Measurements from ENCODE around the gene BMPR2. TPM values are rescaled to one million over a fixed set of nuclear protein-coding genes. Genes with fewer than 3 reads are reported as not detected.
"Not testable (repeated sequence)": the region's sequence is repeated elsewhere in the genome, so short reads cannot be mapped to it uniquely, and the experiment has no call there.

BMPR2 gene
- total RNA-seq, 1 experiment from 2014 or later, result 8.2 TPM

GRCh38 chr2:202452744-202453143, 76.6 kb downstream of the BMPR2 start:
- no peak for DNase-seq (ENCODE audit: low read depth)

- no peak for DNase-seq (ENCODE audit: low read depth)
Observed at GRCh38 chr2:202454536-202454935, 78.4 kb downstream of the BMPR2 start.

- DNase-seq (ENCODE audit: low read depth), result no peak
Observed at GRCh38 chr2:202455114-202455513, 79.0 kb downstream of the BMPR2 start.

- no peak for DNase-seq (ENCODE audit: low read depth)
Observed at GRCh38 chr2:202460119-202460518, 84.0 kb downstream of the BMPR2 start.

GRCh38 chr2:202479090-202479489, 103.0 kb downstream of the BMPR2 start:
- DNase-seq (ENCODE audit: low read depth), result no peak

GRCh38 chr2:202479610-202480009, 103.5 kb downstream of the BMPR2 start:
- no peak for DNase-seq (ENCODE audit: low read depth)

GRCh38 chr2:202486351-202486750, 110.2 kb downstream of the BMPR2 start:
- no peak for DNase-seq (ENCODE audit: low read depth)

GRCh38 chr2:202488671-202489070, 112.5 kb downstream of the BMPR2 start:
- DNase-seq (ENCODE audit: low read depth), result no peak

GRCh38 chr2:202490479-202490878, 114.4 kb downstream of the BMPR2 start:
- no peak for DNase-seq (ENCODE audit: low read depth)

- no peak for DNase-seq (ENCODE audit: low read depth)
Observed at GRCh38 chr2:202491514-202491913, 115.4 kb downstream of the BMPR2 start.

GRCh38 chr2:202494300-202495229, 118.4 kb downstream of the BMPR2 start:
- DNase-seq (ENCODE audit: low read depth), result no peak

- DNase-seq (ENCODE audit: low read depth), result no peak
Observed at GRCh38 chr2:202495230-202495604, 119.1 kb downstream of the BMPR2 start.

- DNase-seq (ENCODE audit: low read depth), result not testable (repeated sequence)
Observed at GRCh38 chr2:202496835-202497472, 120.8 kb downstream of the BMPR2 start.

- not testable (repeated sequence) for DNase-seq (ENCODE audit: low read depth)
Observed at GRCh38 chr2:202497473-202497866, 121.3 kb downstream of the BMPR2 start.

- not testable (repeated sequence) for DNase-seq (ENCODE audit: low read depth)
Observed at GRCh38 chr2:202499841-202500240, 123.7 kb downstream of the BMPR2 start.

GRCh38 chr2:202503276-202503675, 127.1 kb downstream of the BMPR2 start:
- not testable (repeated sequence) for DNase-seq (ENCODE audit: low read depth)

GRCh38 chr2:202508686-202509085, 132.6 kb downstream of the BMPR2 start:
- DNase-seq (ENCODE audit: low read depth), result no peak

- no peak for DNase-seq (ENCODE audit: low read depth)
Observed at GRCh38 chr2:202510911-202511310, 134.8 kb downstream of the BMPR2 start.

- DNase-seq (ENCODE audit: low read depth), result no peak
Observed at GRCh38 chr2:202512176-202512575, 136.0 kb downstream of the BMPR2 start.

GRCh38 chr2:202514732-202515131, 138.6 kb downstream of the BMPR2 start:
- DNase-seq (ENCODE audit: low read depth), result no peak

GRCh38 chr2:202519453-202519852, 143.3 kb downstream of the BMPR2 start:
- no peak for DNase-seq (ENCODE audit: low read depth)

- no peak for DNase-seq (ENCODE audit: low read depth)
Observed at GRCh38 chr2:202521470-202521869, 145.3 kb downstream of the BMPR2 start.

GRCh38 chr2:202529389-202529788, 153.3 kb downstream of the BMPR2 start:
- peak; percentile 13 for DNase-seq (ENCODE audit: low read depth)

Data from Daoy (cell line).